Activated naive CD8-positive, alpha-beta T cell (primary cell): ENCODE results near the gene PNPO.

Experiments used
- H3K27ac Mint-ChIP-seq: one replicate; pipeline ENCODE4 v1.8.0; 2021; ENCODE audit warnings: mixed read lengths
- H3K27me3 Mint-ChIP-seq: one replicate; pipeline ENCODE4 v1.8.0; 2021; ENCODE audit warnings: mixed read lengths
- H3K36me3 Mint-ChIP-seq: one replicate; pipeline ENCODE4 v1.8.0; 2021; ENCODE audit warnings: mixed read lengths
- H3K4me1 Mint-ChIP-seq: one replicate; pipeline ENCODE4 v1.8.0; 2021; ENCODE audit warnings: low read depth, mixed read lengths
- H3K4me3 Mint-ChIP-seq: one replicate; pipeline ENCODE4 v1.8.0; 2021; ENCODE audit warnings: mild to moderate bottlenecking, mixed read lengths
- H3K9me3 Mint-ChIP-seq: one replicate; pipeline ENCODE4 v1.8.0; 2021; ENCODE audit warnings: low read depth, mixed read lengths

Gene PNPO

GRCh38 chr17:47989159-47989558, 47.8 kb downstream of the PNPO start:
- no peaks in the 10 kb centered on the region for H3K27me3 Mint-ChIP-seq
- no peak overlapping the region for H3K27ac Mint-ChIP-seq
- no peaks in the 10 kb centered on the region for H3K4me1 Mint-ChIP-seq

GRCh38 chr17:47989700-47990099, 48.3 kb downstream of the PNPO start:
- no peaks in the 10 kb centered on the region for H3K27me3 Mint-ChIP-seq
- no peaks in the 10 kb centered on the region for H3K36me3 Mint-ChIP-seq
- no peaks in the 10 kb centered on the region for H3K9me3 Mint-ChIP-seq
- no peak overlapping the region for H3K27ac Mint-ChIP-seq
- no peaks in the 10 kb centered on the region for H3K4me1 Mint-ChIP-seq
- no peak overlapping the region for H3K4me3 Mint-ChIP-seq

More at GRCh38 chr17:47989159-47989558, 47.8 kb downstream of the PNPO start:
- no peak overlapping the region for H3K4me3 Mint-ChIP-seq
- H3K9me3 Mint-ChIP-seq = no peaks in the 10 kb centered on the region
- H3K36me3 Mint-ChIP-seq = no peaks in the 10 kb centered on the region

DNA sequence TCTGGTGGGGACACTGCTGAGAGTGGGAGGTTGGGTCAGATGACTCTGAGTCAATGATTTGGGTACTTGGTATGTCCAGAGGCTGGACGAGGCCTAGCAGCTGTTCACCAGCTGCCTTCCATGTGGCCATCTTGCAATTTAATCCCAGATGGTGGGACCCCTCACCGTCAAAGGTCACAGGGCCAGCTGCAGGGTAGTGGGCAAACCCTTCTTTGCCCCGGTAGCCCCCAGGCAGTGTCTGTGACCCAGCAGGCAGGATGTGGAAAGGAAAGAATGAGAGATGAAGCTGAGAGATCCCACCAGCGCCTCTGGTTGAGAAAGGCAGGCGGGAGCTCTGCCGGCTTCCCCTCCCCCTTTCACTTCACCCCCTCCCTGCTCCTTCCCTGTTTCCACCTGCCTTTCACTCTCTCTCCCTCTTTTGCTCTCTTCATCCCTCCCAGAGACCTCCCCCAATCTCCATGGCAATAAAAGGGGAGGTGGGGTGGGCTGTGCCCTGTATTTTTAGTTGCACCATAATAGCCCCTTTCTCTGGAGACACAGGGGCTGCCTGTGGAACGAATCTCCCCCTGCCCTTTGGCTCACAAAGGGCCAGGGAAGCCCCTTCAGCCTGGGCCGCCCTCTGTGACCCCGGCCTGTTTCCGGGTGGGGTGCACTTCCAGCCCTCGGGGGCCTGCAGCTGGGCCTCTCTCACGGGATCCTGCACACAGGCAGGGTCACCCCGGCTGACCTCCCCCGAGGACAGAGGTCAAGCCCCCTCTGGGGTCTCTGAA, 49.8 kb downstream of the PNPO start:
- H3K4me1 Mint-ChIP-seq = no peaks in the 10 kb centered on the region
- no peak overlapping the region for H3K4me3 Mint-ChIP-seq
- no peaks in the 10 kb centered on the region for H3K27me3 Mint-ChIP-seq
- no peak overlapping the region for H3K27ac Mint-ChIP-seq
- H3K9me3 Mint-ChIP-seq = no peaks in the 10 kb centered on the region
- no peaks in the 10 kb centered on the region for H3K36me3 Mint-ChIP-seq

DNA sequence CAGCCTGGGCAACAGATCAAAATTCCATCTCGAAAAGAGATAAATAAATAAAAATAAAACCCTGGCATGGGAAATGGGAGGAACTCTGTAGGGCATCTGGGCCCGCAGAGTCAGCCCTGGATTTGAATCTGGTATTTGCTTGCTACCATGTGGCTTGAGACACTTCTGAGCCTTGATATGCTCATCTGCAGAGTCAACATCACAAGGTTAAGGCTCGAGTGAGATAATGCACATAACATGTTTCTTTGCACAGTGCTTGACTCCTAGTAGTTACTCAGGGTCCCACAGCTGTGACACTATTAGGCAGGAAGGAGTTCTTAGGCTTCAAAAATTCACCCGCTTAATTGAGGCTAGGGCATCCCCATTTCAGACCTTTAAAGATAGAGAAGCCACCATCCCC, 50.8 kb downstream of the PNPO start:
- no peak overlapping the region for H3K4me3 Mint-ChIP-seq
- no peak overlapping the region for H3K27ac Mint-ChIP-seq
- H3K27me3 Mint-ChIP-seq = no peaks in the 10 kb centered on the region
- no peaks in the 10 kb centered on the region for H3K9me3 Mint-ChIP-seq
- no peaks in the 10 kb centered on the region for H3K4me1 Mint-ChIP-seq
- H3K36me3 Mint-ChIP-seq = no peaks in the 10 kb centered on the region

GRCh38 chr17:47993031-47993564, 51.7 kb downstream of the PNPO start:
- Mint-ChIP-seq H3K4me1 (no peaks in the 10 kb centered on the region), H3K27me3 (no peaks in the 10 kb centered on the region), H3K4me3 (no peak overlapping the region), H3K36me3 (no peaks in the 10 kb centered on the region), H3K9me3 (no peaks in the 10 kb centered on the region), H3K27ac (no peak overlapping the region)

GRCh38 chr17:47993964-47994363, 52.6 kb downstream of the PNPO start:
- Mint-ChIP-seq H3K4me3 (no peak overlapping the region), H3K27me3 (no peaks in the 10 kb centered on the region), H3K9me3 (no peaks in the 10 kb centered on the region), H3K27ac (no peak overlapping the region), H3K36me3 (no peaks in the 10 kb centered on the region), H3K4me1 (no peaks in the 10 kb centered on the region)

GRCh38 chr17:47994724-47995123, 53.4 kb downstream of the PNPO start:
- no peak overlapping the region for H3K27ac Mint-ChIP-seq
- no peaks in the 10 kb centered on the region for H3K4me1 Mint-ChIP-seq
- no peaks in the 10 kb centered on the region for H3K9me3 Mint-ChIP-seq
- no peak overlapping the region for H3K4me3 Mint-ChIP-seq
- no peaks in the 10 kb centered on the region for H3K36me3 Mint-ChIP-seq
- H3K27me3 Mint-ChIP-seq = no peaks in the 10 kb centered on the region

DNA sequence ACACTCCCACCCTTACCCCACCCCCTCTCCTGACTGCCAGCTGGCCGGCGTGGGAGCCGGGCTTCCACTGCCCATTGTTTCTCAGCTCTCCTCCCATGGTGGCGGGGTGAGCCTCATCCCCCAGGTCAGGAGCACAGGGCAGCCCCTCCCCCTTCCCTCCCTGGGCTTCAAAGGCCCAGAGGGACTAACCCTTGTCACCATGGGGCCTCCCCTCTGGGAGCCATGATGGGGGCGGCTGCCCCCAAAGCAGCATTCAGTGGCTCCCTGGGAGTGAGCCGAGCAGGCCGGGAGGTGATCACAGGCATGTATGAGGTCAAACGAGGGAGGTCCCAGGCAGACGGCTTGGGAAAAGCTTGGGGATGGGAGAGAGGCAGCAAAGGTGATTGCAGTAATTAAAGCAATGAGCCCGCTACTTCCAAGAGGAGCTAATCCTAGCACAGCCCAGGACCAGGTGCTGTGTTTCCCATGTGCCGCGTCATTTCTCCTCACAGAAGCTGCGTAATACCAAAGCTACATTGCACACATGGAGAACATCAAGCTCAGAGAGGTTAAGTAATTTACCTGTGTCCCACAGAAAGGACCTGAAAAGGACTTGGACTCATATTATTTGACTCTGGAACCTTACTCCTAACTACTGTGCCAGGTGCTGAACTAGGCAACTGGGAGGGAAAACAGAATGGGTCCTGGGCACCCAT, 54.0 kb downstream of the PNPO start:
- Mint-ChIP-seq H3K36me3 (no peaks in the 10 kb centered on the region), H3K27me3 (no peaks in the 10 kb centered on the region), H3K4me3 (no peak overlapping the region), H3K27ac (no peak overlapping the region), H3K9me3 (no peaks in the 10 kb centered on the region), H3K4me1 (no peaks in the 10 kb centered on the region)

DNA sequence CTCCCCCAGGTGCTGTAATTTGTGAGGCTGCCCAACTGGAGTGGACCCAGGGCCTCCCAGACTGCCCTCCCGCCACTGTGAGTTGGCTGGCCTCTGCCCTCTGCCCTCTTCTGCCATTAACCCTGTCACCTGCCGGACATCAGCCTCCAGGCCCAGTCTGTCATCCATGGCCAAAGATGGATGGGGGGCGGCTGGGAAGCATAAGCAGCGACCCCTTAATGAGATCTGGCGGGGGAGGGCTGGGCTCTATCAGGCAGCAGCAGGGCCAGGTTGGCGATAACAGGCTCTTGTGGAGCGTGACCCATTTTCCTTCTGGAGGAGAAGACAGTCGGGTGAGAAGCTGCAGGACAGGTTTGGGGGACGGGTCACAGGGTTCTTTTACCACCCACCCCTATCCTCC, 54.8 kb downstream of the PNPO start:
- Mint-ChIP-seq H3K4me3 (no peak overlapping the region), H3K36me3 (no peaks in the 10 kb centered on the region), H3K27ac (no peak overlapping the region), H3K4me1 (no peaks in the 10 kb centered on the region), H3K9me3 (no peaks in the 10 kb centered on the region), H3K27me3 (no peaks in the 10 kb centered on the region)

- no peaks in the 10 kb centered on the region for H3K36me3 Mint-ChIP-seq
- H3K4me1 Mint-ChIP-seq = no peaks in the 10 kb centered on the region
- H3K9me3 Mint-ChIP-seq = no peaks in the 10 kb centered on the region
- no peaks in the 10 kb centered on the region for H3K27me3 Mint-ChIP-seq
- no peak overlapping the region for H3K27ac Mint-ChIP-seq
- H3K4me3 Mint-ChIP-seq = no peak overlapping the region
Measured at GRCh38 chr17:47997586-47997985, 56.2 kb downstream of the PNPO start.

DNA sequence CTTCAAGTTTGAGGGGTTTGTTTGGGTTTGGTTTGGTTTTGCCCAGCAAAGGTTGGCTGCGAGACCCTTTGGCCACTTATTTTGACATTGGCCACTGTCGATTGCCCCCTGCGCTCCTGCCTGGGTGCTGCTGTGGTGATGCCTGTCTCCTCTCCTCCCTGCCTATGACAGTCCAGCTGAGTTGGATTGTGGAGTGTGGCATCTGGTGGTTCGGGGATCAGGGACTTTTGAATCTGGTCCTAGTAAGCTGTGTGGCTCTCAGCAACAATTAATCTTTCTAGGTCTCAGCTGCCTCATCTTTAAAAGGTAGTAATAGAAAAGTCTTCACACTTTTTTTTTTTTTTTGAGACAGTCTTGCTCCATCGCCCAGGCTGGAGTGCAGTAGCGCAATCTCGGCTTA, 56.7 kb downstream of the PNPO start:
- Mint-ChIP-seq H3K27me3 (no peaks in the 10 kb centered on the region), H3K4me1 (no peaks in the 10 kb centered on the region), H3K9me3 (no peaks in the 10 kb centered on the region), H3K27ac (no peak overlapping the region), H3K4me3 (no peak overlapping the region), H3K36me3 (no peaks in the 10 kb centered on the region)
